GM19240 (cell line): ENCODE data around the gene HYCC1.
A peak's percentile ranks its signal among the peaks of the same experiment; 100 is the strongest.
"Not testable (repeated sequence)": the region's sequence is repeated elsewhere in the genome, so short reads cannot be mapped to it uniquely, and the experiment has no call there.

Experiments used
- DNase-seq: peaks from one replicate; pipeline ENCODE4 v3.0.0; 2011; ENCODE audit warnings: low spot score; ENCODE audit not compliant: insufficient read length

HYCC1 gene

DNA sequence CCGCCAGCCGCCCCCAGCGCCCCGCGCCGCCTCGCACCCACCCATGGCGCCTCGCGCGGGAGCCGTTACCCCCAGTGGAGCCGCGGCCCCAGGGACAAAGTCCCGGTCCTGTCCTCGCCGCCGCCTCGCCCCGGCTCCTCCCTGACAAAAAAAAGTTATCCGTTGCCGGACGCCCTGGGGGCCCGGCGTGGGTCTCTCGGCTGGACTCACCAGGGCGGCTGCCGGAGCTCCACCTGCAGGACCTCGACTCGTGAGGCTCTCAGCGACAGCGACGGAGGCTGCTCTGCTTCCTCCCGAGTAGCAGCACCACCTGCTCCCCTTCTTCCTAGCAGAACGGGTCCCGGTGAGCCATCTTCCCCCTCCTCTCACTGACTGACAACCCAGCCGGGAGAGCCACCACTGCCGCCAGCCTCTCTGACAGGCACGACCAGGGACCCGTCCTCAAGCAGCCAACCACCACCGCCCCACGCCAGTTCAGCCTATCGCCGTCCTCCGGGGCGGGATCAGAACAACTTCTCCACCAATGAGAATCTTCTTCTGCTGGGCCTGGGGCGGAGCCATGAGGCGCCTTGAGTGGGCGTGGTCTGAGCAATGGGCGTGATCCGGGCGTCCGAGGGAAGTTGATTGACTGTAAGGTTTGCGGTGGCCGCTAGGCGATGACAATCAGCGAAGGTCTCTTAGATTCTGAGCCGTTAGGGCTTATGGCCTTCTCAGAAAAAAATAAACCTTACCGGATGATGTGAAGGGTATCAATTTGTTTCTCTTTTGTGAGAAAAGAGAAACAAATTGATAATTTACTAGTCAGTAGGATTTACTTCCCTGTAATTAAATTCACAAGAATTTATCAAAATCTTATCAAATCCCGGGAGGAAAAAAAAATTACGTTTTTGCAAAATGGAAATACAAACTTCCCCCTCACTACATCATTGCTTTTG is at the start of gene HYCC1:
HYCC1 (minus strand) TSS at position 416 of the 935 bp plus-strand sequence. CDS start 23,019 bp downstream, outside the sequence.
- peak; percentile 77 for DNase-seq

GRCh38 chr7:23062452-23062851 is 48.5 kb upstream of the HYCC1 start:
- no peak for DNase-seq

GRCh38 chr7:23061327-23061726 is 47.4 kb upstream of the HYCC1 start:
- no peak for DNase-seq

DNA sequence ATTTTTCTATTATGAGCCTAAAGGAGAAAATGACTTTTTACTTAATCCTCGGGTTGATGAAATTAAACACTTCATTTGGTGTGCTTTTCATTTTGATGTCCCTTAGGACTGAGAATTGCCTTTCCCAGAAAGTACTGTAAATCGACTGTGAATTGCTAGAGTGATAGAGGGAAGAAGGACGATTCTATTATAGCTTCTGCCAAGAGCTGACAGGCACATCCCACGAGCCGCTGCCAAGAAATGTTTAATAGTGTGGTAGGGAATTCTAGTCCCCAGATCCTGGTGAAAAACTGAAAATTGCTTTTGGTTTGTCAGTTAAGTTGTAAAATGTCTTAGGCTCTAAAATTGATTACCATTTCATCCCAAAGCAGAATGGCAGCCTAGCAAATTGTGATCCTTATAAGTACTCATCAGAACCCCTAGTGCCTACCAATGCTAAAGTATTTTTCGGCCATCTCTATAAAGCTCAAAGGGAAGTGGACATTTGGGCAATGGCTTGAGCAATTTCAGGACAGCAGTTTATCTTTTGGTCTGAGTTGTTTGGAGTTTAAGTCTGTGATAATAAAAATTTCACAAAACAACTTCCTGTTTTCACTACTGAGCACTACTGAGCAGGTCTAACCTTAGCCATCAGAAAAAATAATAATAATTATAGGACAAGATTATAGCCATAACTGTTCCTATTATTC is 44.6 kb upstream of the HYCC1 start:
- DNase-seq = no peak

- DNase-seq = peak; percentile 40
These were observed 41.8 kb upstream of the HYCC1 start for GRCh38 chr7:23055582-23056178.

DNA sequence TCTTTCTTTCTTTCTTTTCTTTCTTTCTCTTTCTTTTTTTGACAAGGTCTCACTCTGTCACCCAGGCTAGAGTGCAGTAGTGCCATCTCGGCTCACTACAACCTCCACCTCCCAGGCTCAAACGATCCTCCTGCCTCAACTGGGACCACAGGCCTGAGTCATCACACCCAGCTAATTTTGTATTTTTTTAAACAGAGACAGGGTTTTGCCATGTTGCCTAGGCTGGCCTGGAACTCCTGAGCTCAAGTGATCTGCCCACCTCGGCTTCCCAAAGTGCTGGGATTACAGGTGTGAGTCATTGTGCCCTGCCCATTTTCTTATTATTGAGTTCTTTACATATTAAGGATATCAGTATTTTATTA is 37.2 kb upstream of the HYCC1 start:
- not testable (repeated sequence) for DNase-seq

GRCh38 chr7:23046336-23046735 is 32.4 kb upstream of the HYCC1 start:
- not testable (repeated sequence) for DNase-seq

DNA sequence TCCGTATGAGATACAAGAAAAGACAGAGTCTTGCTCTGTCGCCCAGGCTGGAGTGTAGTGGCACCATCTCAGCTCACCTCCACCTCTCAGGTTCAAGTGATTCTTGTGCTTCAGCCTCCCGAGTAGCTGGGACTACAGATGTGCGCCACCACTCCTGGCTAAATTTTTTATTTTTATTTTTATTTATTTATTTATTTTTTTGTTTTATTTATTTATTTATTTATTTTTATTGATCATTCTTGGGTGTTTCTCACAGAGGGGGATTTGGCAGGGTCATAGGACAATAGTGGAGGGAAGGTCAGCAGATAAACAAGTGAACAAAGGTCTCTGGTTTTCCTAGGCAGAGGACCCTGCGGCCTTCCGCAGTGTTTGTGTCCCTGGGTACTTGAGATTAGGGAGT is 31.2 kb upstream of the HYCC1 start:
- DNase-seq = not testable (repeated sequence)

DNA sequence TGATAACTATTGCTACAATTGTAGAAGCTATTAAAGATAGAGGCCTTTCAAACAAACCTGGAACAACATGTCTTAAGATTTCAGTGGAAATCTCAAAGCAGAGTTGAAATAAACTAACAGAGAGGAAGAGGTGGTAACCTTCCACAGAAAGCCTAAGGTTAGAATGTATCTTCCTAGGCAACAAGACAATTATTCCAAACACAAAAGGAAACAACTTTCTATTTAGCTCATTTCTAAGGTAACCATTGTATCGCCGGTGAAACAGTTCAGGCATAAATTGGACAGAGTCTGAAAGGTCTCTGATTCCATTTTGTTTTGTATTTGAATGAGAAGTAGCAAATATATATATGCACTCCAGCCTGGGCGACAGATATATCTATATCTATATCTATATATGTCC is 30.7 kb upstream of the HYCC1 start:
- no peak for DNase-seq

- DNase-seq = no peak
These were observed 29.5 kb upstream of the HYCC1 start for GRCh38 chr7:23043441-23043840.

- DNase-seq = not testable (repeated sequence)
These were observed 25.7 kb upstream of the HYCC1 start for GRCh38 chr7:23039674-23040073.

DNA sequence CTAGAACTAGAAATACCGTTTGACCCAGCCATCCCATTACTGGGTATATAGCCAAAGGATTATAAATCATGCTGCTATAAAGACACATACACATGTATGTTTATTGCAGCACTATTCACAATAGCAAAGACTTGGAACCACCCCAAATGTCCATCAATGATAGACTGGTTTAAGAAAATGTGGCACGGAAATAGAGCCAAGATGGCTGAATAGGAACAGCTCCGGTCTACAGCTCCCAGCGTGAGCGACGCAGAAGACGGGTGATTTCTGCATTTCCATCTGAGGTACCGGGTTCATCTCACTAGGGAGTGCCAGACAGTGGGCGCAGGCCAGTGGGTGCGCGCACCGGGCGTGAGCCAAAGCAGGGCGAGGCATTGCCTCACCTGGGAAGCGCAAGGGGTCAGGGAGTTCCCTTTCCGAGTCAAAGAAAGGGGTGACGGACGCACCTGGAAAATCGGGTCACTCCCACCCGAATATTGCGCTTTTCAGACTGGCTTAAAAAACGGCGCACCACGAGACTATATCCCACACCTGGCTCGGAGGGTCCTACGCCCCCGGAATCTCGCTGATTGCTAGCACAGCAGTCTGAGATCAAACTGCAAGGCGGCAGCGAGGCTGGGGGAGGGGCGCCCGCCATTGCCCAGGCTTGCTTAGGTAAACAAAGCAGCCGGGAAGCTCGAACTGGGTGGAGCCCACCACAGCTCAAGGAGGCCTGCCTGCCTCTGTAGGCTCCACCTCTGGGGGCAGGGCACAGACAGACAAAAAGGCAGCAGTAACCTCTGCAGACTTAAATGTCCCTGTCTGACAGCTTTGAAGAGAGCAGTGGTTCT is 21.8 kb upstream of the HYCC1 start:
- DNase-seq = not testable (repeated sequence)

DNA sequence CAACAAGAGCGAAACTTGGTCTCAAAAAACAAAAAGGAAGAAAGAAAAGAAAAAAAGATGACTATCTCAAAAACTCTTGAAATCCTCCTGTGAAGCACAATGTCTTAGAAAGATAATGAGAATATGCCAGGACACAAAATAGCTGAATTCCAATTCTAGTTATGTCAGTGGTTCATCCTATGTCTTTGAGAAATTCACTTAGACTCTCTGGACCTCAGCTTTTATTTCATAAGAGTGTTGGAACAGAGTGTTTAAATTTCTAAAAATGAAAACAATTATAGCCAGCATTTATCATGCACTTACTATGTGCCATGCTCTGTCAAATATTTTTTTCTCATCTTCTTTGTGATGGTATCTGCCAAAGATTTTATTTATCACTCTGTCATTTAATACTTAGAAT is 13.3 kb upstream of the HYCC1 start:
- DNase-seq = no peak

- no peak for DNase-seq
These were observed 12.2 kb upstream of the HYCC1 start for GRCh38 chr7:23026164-23026563.

- no peak for DNase-seq
These were observed 10.5 kb upstream of the HYCC1 start for GRCh38 chr7:23024454-23024853.

GRCh38 chr7:23022851-23023250 is 8.9 kb upstream of the HYCC1 start:
- DNase-seq = no peak

GRCh38 chr7:23022258-23022769 is 8.4 kb upstream of the HYCC1 start:
- DNase-seq = no peak

DNA sequence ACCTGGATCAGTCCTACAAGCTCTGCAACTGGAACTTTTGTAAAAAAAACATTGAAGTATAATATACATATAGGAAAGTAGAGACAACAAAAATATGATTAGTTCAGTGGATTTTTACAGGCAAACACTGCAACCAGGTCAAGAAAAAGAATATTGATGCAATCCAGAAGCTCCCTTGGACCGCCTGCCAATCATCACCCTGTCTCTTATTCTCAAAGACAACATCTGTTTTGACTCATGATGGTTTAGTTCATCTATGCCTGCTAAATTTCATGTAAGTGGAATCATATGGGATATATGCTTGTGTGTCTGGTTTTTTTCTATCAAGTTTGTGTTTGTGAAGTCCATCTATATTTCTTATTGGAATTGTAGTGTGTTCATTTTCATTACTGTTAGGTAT is 7.7 kb upstream of the HYCC1 start:
- DNase-seq = no peak

DNA sequence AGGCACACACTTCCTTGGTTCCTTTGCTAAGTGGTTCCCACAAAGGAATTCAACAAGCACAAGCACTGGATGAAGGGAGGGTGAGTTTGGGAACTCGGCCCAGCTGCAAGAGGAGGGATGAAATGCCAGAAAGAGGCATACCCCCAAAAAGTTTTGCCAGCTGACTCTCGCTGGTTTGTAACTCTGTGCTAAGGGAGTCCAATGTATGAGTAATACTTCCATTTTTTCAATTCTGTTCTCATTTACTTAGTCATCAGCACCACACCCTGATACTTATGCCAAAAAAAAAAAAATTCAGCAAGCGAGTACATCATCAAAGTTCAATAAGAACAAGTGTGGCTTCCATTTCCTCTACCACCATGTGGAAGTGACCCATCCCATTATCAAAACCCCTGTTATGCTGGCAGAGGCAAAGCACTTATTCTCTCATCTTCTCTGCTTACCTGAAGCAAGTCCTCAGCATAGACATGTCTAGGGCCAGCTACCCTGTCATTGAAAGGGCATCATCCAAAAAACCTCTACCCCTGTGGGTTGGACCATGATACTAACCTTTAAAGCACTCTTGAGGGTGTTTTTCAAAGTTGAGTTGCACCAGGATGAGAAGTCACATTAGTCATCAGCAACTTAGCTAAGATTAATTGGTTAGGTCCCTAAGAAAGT is 6.9 kb upstream of the HYCC1 start:
- DNase-seq = no peak

- no peak for DNase-seq
These were observed 4.8 kb upstream of the HYCC1 start for GRCh38 chr7:23018750-23019149.

GRCh38 chr7:23017309-23017708 is 3.4 kb upstream of the HYCC1 start:
- DNase-seq = no peak
